NT2/D1 (cell line): Measurements from ENCODE around the gene PMM1.

Experiments used
- YY1 ChIP-seq: IDR thresholded peaks from 2 replicates; pipeline ENCODE4 v1.6.1; 2011; ENCODE audit not compliant: insufficient read length, insufficient read depth
- ZNF274 ChIP-seq: IDR thresholded peaks from 2 replicates; pipeline ENCODE4 v1.6.1; 2011; ENCODE audit warnings: mild to moderate bottlenecking, low read depth, low read length

DNA sequence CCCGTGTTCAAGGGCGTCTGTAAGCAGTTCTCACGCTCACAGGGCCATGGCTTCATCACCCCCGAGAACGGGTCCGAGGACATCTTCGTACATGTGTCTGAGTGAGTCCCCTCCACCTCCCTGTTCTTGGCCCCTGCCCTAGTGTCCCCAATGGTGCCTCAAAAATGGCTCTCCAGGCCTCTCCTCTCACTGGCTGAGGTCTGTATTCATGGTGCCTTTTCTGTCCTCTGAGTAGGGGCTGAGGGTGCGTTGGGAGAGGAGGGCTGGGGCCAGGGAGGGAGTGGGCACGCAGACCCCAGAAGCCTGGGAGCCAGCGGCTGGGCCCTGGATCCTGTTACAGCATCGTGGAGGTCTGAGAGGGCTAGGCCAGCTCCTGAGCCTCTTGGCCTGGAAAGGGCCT, 16.0 kb downstream of the PMM1 start:
- TF ChIP-seq YY1 (no peak), ZNF274 (no peak)
